HG03039 (cell line): ENCODE data around the gene TRANK1.
"Not testable (repeated sequence)": the region's sequence is repeated elsewhere in the genome, so short reads cannot be mapped to it uniquely, and the experiment has no call there.

Experiments used
- ATAC-seq: cut with Tn5 transposase; IDR thresholded peaks from one replicate; pipeline ENCODE4 v1.9.1; 2021; ENCODE audit warnings: mild to moderate bottlenecking, moderate library complexity; ENCODE audit not compliant: unreplicated experiment

Gene TRANK1

GRCh38 chr3:36944641-36945270 is at the start of gene TRANK1:
TRANK1 (minus strand) TSS chr3:36945054; CDS start chr3:36944809, 245 bp downstream.
- peak; percentile 60 for ATAC-seq

GRCh38 chr3:36993326-36994283 is 48.8 kb upstream of the TRANK1 start, which contains the start of gene MLH1:
MLH1 (plus strand) TSS chr3:36993518; CDS start chr3:36993548, 30 bp downstream.
- ATAC-seq, result peak; percentile 91

- ATAC-seq, result peak; percentile 82
Measured at GRCh38 chr3:36992806-36993325, 48.0 kb upstream of the TRANK1 start, which contains the start of gene EPM2AIP1. EPM2AIP1 (minus strand) TSS chr3:36993131; CDS start chr3:36993077, 54 bp downstream.

- no peak for ATAC-seq
Measured at GRCh38 chr3:36991923-36992805, 47.3 kb upstream of the TRANK1 start.

GRCh38 chr3:36991147-36991546 is 46.3 kb upstream of the TRANK1 start:
- ATAC-seq, result no peak

GRCh38 chr3:36989568-36989967 is 44.7 kb upstream of the TRANK1 start:
- ATAC-seq, result no peak

GRCh38 chr3:36989005-36989404 is 44.2 kb upstream of the TRANK1 start:
- ATAC-seq, result no peak

GRCh38 chr3:36988356-36988755 is 43.5 kb upstream of the TRANK1 start:
- no peak for ATAC-seq

- no peak for ATAC-seq
Measured at GRCh38 chr3:36981006-36981405, 36.2 kb upstream of the TRANK1 start.

- ATAC-seq, result no peak
Measured at GRCh38 chr3:36973139-36973538, 28.3 kb upstream of the TRANK1 start.

GRCh38 chr3:36972163-36972562 is 27.3 kb upstream of the TRANK1 start:
- ATAC-seq, result no peak

- peak; percentile 95 for ATAC-seq
Measured at GRCh38 chr3:36969540-36970432, 24.9 kb upstream of the TRANK1 start.

- ATAC-seq, result no peak
Measured at GRCh38 chr3:36969085-36969484, 24.2 kb upstream of the TRANK1 start.

GRCh38 chr3:36965440-36965839 is 20.6 kb upstream of the TRANK1 start:
- no peak for ATAC-seq

GRCh38 chr3:36964817-36965216 is 20.0 kb upstream of the TRANK1 start:
- no peak for ATAC-seq

GRCh38 chr3:36964331-36964730 is 19.5 kb upstream of the TRANK1 start:
- no peak for ATAC-seq

GRCh38 chr3:36963008-36963407 is 18.2 kb upstream of the TRANK1 start:
- not testable (repeated sequence) for ATAC-seq

- no peak for ATAC-seq
Measured at GRCh38 chr3:36960502-36960901, 15.6 kb upstream of the TRANK1 start.

- no peak for ATAC-seq
Measured at GRCh38 chr3:36959821-36960220, 15.0 kb upstream of the TRANK1 start.
